Stimulated activated CD4-positive, alpha-beta T cell treated with anti-CD3 and anti-CD28 coated beads, Interleukin-1b, Interleukin-23, amount 100 ng/mL, for 24 hours (primary cell): ENCODE measurements around the gene PHF2.

Experiments used
- DNase-seq, 4 experiments: peaks; one replicate each; pipeline ENCODE4 v3.0.0-alpha.2; 2020; ENCODE audit warnings: low read depth in 4 of 4, low spot score in 1 of 4

Gene PHF2

DNA sequence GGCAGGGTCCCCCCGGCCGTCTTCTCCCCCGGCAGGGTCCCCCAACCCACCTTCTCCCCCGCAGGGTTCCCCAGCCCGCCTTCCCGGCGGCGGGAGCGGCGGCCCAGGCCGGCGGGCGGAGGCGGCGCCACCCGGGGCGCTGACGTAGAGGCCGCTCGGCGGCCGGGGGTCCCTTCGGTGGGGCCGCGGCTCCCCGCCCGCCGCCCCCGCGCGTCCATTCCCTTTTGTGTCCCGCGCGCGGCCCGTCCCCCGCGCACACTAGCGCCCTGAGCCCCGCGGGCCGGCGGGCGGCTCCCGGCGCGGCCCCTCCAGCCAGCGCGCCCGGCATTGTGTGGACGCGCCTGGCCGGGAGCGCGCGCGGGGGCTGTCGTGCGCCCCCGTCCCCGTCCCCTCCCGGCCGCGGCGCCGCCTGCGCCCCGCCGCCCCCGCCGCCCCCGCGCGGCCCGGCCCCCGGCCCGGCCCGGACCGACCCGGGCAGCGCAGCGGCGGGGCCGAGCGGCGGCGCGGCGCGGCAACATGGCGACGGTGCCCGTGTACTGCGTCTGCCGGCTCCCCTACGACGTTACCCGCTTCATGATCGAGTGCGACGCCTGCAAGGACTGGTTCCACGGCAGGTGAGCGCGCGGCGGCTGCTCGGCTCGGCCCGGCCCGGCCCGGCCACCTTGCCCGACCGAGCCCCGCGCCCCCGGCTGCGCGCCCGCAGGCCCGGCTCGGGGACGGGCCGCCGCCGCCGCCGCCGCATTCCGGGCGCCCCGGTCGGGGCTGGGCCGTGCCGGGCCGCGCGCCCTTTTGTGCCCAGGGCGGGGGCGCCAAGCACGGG, at the start of gene PHF2:
TSS of gene PHF2 (plus strand) at position 327 of the 820 bp plus-strand sequence. CDS start at position 517, 190 bp downstream.
- DNase-seq: no peak

DNA sequence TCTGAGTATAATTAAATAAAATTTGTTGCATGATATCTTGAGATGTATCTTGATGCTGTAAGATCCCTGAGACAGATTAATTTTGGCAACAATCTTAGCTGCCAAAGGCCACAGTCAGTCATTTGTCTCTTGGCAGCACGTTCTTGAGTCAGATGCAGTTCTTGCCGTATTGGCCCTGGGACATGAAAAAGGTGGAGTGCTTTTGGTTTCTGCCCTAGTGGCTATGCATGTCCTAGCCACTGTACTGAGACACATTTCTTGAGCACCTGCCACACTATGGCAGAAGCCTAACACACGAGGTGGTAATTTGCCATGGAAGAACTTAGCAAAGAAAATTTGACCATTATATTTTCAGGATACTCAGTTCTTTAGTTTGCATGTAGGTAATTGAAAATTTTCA, 45.0 kb upstream of the PHF2 start:
- DNase-seq: no peak

GRCh38 chr9:93532141-93532540, 44.2 kb upstream of the PHF2 start:
- no peak for DNase-seq

DNA sequence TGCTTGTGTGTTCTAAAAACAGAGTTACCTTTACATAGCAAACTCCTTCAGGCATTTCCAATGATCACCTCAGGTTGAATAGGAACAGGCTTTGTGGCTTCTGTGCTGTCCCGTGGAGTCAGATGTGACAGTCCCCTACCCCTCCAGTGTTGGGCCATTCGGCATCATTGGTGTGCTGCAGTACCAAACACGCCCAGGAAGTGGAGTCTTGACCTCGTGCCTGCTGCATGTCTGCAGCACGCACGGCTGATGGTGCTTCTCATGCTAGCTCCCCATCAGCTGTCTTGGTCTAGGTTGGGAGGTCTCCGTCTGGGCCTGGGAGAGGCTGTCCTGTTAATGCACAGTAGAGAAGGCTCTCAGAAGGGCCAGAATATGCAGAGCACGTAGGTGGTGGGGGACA, 42.5 kb upstream of the PHF2 start:
- DNase-seq: no peak

- DNase-seq: no peak
Measured at GRCh38 chr9:93536167-93536566, 40.2 kb upstream of the PHF2 start.

DNA sequence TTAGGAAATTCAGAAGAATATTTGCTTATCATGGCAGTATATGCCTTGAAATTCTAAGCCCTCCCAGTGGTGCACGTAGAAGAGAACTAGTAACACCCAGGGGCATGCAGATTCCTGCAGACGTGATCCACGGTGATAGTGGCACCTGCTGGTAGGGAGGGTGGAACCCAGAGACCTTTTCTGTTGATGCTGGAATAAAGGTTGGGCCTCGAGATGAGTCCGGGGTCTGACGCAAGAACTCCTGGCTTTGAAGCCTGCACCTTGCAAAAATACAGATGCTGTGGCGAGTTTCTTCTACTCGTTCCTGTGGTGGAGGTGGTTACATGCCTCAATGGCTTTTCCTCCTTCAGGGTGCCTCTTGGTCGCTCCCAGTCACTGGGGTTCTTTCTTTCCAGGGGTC, 39.5 kb upstream of the PHF2 start:
- DNase-seq: no peak

GRCh38 chr9:93540305-93540704, 36.1 kb upstream of the PHF2 start:
- DNase-seq: no peak

GRCh38 chr9:93541005-93541404, 35.4 kb upstream of the PHF2 start:
- DNase-seq: no peak

- DNase-seq: no peak
Measured at GRCh38 chr9:93541581-93542349, 34.6 kb upstream of the PHF2 start.

GRCh38 chr9:93543117-93543516, 33.3 kb upstream of the PHF2 start:
- no peak for DNase-seq

- no peak for DNase-seq
Measured at GRCh38 chr9:93546356-93546755, 30.0 kb upstream of the PHF2 start.

DNA sequence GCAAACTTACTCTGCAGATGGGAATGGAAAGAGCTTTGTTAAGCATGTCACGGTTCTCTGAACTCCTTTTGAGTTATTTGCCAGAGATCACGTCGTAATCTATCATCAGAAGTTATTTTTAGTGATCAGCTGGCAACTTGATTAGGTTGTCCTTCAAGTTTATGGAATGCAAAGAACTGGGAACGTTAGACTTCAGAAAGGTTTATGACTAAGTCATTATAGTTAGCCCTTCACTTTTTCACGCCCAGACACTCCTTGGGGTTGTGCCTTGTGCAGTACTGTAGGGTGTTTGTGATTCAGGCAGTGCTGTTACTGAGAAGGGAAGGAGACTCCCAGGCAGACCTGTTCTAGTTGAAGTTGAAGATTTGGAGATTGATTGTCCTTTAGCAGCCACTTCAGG, 26.8 kb upstream of the PHF2 start:
- DNase-seq: no peak

- DNase-seq: no peak
Measured at GRCh38 chr9:93552923-93553322, 23.5 kb upstream of the PHF2 start.

DNA sequence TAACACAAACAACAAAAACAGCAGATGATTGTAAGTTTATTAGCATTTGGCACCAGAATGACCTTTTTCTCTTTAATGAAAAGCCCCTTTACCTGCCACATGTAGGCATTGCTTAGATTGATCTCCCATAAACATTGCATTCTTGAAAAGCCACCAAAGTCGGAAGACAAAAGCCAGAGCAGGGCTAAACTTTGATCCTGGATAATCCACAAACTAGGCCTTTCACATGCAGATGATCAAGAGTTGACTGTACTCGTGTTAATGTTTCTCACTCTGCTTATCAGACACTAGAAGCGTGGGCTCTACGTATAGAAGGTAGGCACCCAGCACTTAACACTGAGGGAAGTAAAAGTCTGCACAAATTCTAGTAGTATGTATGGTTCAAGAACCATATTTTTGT, 21.0 kb upstream of the PHF2 start:
- DNase-seq: no peak

GRCh38 chr9:93557366-93558137, 18.8 kb upstream of the PHF2 start:
- DNase-seq: no peak

GRCh38 chr9:93558503-93558902, 17.9 kb upstream of the PHF2 start:
- DNase-seq: no peak

DNA sequence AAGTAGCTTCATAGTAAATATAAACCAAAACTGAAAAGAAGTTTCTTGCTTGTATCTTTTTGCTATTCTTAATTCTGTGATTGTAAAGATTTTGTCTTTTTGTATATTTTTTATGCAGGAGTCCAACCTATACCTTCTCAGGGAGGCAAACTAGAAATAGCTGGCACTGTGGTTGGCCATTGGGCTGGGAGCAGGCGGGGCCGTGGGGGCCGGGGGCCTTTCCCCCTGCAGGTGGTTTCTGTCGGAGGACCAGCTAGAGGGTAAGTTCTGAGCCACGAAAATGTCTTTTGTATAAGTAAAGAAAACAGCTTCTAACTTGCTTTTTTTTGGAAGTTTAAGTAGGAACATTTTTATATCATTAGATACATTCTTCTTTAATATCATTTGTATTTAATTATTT, 15.4 kb upstream of the PHF2 start:
- no peak for DNase-seq

DNA sequence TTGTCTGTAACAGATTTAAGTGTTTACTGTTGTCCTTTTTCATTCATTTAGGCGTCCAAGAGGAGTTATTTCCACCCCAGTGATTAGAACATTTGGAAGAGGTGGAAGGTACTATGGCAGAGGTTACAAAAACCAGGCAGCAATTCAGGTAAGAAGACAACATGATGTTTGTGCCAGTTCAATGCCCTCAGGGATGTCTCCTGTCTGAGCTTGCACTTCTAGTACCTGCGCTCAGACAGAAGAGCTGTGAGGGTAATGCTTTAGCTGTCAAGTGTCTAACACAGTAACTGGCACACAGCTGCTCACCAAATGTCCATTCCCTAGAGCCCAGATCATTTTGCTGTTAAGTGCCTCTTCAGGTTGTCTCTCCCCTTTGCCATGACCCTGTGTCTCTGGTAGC, 14.2 kb upstream of the PHF2 start:
- DNase-seq: no peak

DNA sequence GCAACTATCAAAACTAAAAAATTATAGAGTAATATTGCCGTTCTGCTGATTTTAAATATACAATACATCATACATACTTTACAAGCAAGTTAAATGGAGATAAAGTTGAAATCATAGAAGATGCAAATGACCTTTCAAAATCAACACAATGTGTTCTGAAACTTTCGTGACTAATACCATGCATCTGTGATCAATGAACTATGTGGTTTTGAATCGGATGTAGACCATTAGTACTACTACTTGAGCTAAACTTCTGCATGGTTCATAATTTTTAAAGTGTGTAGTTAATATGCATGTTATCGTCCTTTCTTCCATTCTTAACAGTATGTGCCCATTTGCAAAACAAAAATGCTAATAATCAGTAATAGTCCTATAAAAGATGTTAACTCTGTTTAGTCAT, 11.3 kb upstream of the PHF2 start:
- DNase-seq: no peak

DNA sequence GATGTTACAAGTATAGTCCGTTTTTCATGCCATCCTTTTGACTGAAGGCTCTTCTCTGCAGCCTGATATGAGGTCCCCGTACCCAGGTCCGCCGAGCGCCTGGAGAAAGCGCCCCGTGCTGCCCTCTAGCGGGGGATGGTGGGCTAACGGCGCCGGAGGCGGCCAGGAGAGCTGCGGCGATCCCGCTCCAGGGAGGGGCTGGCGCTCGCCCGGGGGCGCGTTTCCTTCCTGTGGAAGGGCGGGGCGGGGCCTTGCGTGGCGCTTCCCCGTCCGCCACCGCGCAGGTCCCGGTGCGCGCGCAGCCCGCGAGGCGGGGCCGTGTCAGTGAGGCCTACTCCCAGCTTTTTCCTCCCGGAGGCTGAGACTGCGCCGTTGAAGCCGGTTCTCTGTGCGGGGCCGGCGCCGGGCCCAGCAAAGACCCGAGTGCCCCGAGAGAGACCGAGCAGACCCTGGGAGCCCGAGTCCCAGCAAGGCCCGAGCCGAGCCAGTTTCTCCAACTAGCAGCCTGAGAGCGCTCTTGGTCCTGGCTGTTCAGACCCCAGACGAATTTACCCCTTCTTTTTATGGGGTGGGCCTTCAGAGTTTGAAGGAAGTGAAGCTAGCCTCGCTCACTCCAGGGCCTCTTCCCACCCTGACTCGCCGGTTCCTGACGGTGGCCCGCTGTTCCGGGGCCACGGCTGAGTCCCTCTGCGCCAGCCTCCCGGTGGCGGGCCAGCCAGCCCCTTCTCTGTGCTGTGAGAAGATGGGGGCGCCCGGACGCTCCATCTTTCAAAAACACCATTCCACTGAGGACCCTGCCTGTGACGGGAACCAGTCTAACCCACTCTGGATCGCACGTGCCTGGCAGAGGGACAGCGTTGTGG, 9.7 kb upstream of the PHF2 start:
- peak; percentile 96 to 99 (median 98) for DNase-seq
